Measurements from ENCODE around the gene ATF6. TPM values are rescaled to one million over a fixed set of nuclear protein-coding genes. Genes with fewer than 3 reads are reported as not detected.

The ATF6 gene
- total and polyA plus RNA-seq, 9 of the 15 experiments (the other 6 are each of a cell fraction or from before 2014, with no cell fraction given) = 11.7 to 32.4 (median 20.4) TPM

DNA sequence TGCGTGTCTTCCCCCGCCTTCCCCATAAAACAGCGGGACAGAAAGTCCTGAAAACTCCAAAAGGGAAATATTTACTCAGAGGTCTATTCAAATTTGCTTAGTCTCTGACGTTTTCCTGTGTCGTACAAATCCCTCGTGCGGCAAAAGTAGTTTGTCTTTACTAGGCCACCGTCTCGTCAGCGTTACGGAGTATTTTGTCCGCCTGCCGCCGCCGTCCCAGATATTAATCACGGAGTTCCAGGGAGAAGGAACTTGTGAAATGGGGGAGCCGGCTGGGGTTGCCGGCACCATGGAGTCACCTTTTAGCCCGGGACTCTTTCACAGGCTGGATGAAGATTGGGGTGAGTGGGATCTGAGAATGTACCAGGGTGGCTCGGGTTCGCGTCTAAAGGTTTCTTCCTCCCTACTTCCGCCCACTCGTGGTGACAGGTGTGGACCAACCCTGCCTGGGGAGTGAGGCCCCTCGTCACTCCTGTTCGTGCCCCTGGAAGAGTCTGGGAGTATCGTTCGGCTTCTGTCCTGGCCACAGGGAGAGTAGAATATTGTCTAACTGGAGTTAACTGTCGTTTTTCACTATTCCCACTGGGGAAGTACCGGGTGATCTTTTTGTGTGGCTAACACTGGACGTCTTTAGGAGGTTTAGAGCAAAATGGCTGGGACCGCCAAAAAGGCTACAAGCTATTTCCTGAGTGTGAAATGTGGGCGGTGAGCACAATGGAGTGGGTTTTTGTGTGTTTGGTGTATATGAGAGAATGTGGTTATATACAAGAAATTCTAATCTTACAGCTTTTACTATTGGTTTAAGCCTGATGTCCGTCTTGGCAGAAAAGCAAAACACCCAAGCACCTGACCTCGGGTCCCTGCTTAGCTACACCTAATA, at the start of gene ATF6 (continued):
- TF ChIP-seq, protein P1, sequence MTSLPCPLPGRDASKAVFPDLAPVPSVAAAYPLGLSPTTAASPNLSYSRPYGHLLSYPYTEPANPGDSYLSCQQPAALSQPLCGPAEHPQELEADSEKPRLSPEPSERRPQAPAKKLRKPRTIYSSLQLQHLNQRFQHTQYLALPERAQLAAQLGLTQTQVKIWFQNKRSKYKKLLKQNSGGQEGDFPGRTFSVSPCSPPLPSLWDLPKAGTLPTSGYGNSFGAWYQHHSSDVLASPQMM (CRISPR knock-in tag; IDR thresholded peaks at IDR 0.05) = no peak
- TF ChIP-seq ZNF75A (CRISPR knock-in tag; IDR thresholded peaks at IDR 0.05) (no peak), KHSRP (IDR thresholded peaks at IDR 0.05) (no peak), ADNP (tag; IDR thresholded peaks at IDR 0.05) (no peak), ZNF583 (CRISPR knock-in tag; IDR thresholded peaks at IDR 0.05) (no peak), ZKSCAN8 (CRISPR knock-in tag; IDR thresholded peaks at IDR 0.05) (no peak), POLR3A (IDR thresholded peaks at IDR 0.05; ENCODE audit: borderline replicate concordance, extremely low read depth, insufficient read depth, insufficient read length) (no peak), ZNF263 (CRISPR knock-in tag; IDR thresholded peaks at IDR 0.05; ENCODE audit: borderline replicate concordance) (0 out of 2 replicates have a peak, but pooled peaks have one; percentile 21), HLTF (IDR thresholded peaks at IDR 0.05) (no peak), ZSCAN29 (IDR thresholded peaks at IDR 0.05) (peak; percentile 58; the same call in 1 of the 2 replicates), HDAC6 (IDR thresholded peaks at IDR 0.05; ENCODE audit: low read depth, low read length) (no peak), NFATC3 (IDR thresholded peaks at IDR 0.05) (no peak), JUNB (CRISPR knock-in tag; conservative IDR thresholded peaks at IDR 0.05) (no peak), STAT5B (CRISPR knock-in tag; IDR thresholded peaks at IDR 0.05) (no peak), RBFOX2 (IDR thresholded peaks at IDR 0.05; ENCODE audit: low read depth, low read length) (peak; percentile 85), ELF2 (CRISPR knock-in tag; IDR thresholded peaks at IDR 0.05) (0 out of 2 replicates have a peak, but pooled peaks have one; percentile 25), FOXK1 (CRISPR knock-in tag; IDR thresholded peaks at IDR 0.05; ENCODE audit: borderline replicate concordance) (0 out of 2 replicates have a peak, but pooled peaks have one; percentile 30), ZNF79 (CRISPR knock-in tag; IDR thresholded peaks at IDR 0.05; ENCODE audit: low read depth) (no peak), RUNX1 (IDR thresholded peaks at IDR 0.05; ENCODE audit: low read depth) (no peak), DPF2 (IDR thresholded peaks at IDR 0.05) (peak; percentile 62), BCL6 (CRISPR knock-in tag; IDR thresholded peaks at IDR 0.05) (no peak), POU5F1 (IDR thresholded peaks at IDR 0.05; ENCODE audit: borderline replicate concordance, low read depth, low read length, partially characterized antibody) (peak; percentile 100), ETV1 (tag; conservative IDR thresholded peaks at IDR 0.05; ENCODE audit: low read depth) (peak; percentile 60), PPARD (CRISPR knock-in tag; IDR thresholded peaks at IDR 0.05) (no peak), CBFA2T2 (conservative IDR thresholded peaks at IDR 0.05) (no peak), SRSF3 (IDR thresholded peaks at IDR 0.05; ENCODE audit: insufficient read depth, low read length) (no peak), WHSC1 (IDR thresholded peaks at IDR 0.05; ENCODE audit: low read length) (no peak)
- TF ChIP-seq, protein P2, sequence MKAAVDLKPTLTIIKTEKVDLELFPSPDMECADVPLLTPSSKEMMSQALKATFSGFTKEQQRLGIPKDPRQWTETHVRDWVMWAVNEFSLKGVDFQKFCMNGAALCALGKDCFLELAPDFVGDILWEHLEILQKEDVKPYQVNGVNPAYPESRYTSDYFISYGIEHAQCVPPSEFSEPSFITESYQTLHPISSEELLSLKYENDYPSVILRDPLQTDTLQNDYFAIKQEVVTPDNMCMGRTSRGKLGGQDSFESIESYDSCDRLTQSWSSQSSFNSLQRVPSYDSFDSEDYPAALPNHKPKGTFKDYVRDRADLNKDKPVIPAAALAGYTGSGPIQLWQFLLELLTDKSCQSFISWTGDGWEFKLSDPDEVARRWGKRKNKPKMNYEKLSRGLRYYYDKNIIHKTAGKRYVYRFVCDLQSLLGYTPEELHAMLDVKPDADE (conservative IDR thresholded peaks at IDR 0.05; ENCODE audit: control insufficient read depth, low read depth, low read length) = no peak
- TF ChIP-seq, protein P3, sequence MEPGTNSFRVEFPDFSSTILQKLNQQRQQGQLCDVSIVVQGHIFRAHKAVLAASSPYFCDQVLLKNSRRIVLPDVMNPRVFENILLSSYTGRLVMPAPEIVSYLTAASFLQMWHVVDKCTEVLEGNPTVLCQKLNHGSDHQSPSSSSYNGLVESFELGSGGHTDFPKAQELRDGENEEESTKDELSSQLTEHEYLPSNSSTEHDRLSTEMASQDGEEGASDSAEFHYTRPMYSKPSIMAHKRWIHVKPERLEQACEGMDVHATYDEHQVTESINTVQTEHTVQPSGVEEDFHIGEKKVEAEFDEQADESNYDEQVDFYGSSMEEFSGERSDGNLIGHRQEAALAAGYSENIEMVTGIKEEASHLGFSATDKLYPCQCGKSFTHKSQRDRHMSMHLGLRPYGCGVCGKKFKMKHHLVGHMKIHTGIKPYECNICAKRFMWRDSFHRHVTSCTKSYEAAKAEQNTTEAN (CRISPR knock-in tag; IDR thresholded peaks at IDR 0.05) = no peak
